GM21381 (cell line): ENCODE data around the gene TEX13A.
"Not testable (repeated sequence)": the region's sequence is repeated elsewhere in the genome, so short reads cannot be mapped to it uniquely, and the experiment has no call there.

ENCODE experiments used
- ATAC-seq: cut with Tn5 transposase; IDR thresholded peaks from one replicate; pipeline ENCODE4 v1.9.1; 2021; ENCODE audit warnings: mild to moderate bottlenecking, moderate library complexity; ENCODE audit not compliant: unreplicated experiment

The TEX13A gene

GRCh38 chrX:105220636-105221035 lies at the start of gene TEX13A:
TSS of gene TEX13A (minus strand) at chrX:105220694. CDS start at chrX:105220397, 297 bp downstream.
- no peak for ATAC-seq

- no peak for ATAC-seq
Measured at GRCh38 chrX:105269386-105269785, 48.9 kb upstream of the TEX13A start.

- no peak for ATAC-seq
Measured at GRCh38 chrX:105267167-105267566, 46.7 kb upstream of the TEX13A start.

- ATAC-seq, result no peak
Measured at GRCh38 chrX:105266456-105266855, 46.0 kb upstream of the TEX13A start.

- no peak for ATAC-seq
Measured at GRCh38 chrX:105265093-105265492, 44.6 kb upstream of the TEX13A start.

GRCh38 chrX:105263801-105264200 lies 43.3 kb upstream of the TEX13A start:
- no peak for ATAC-seq

- ATAC-seq, result no peak
Measured at GRCh38 chrX:105263171-105263570, 42.7 kb upstream of the TEX13A start.

- no peak for ATAC-seq
Measured at GRCh38 chrX:105260291-105261043, 40.0 kb upstream of the TEX13A start.

- ATAC-seq, result no peak
Measured at GRCh38 chrX:105241056-105241455, 20.6 kb upstream of the TEX13A start.

- not testable (repeated sequence) for ATAC-seq
Measured at GRCh38 chrX:105237407-105237806, 16.9 kb upstream of the TEX13A start.

GRCh38 chrX:105229146-105229545 lies 8.7 kb upstream of the TEX13A start:
- ATAC-seq, result no peak

- no peak for ATAC-seq
Measured at GRCh38 chrX:105228602-105229001, 8.1 kb upstream of the TEX13A start.

- ATAC-seq, result no peak
Measured at GRCh38 chrX:105226499-105226898, 6.0 kb upstream of the TEX13A start.

GRCh38 chrX:105221374-105221773 lies 880 bp upstream of the TEX13A start:
- no peak for ATAC-seq

- ATAC-seq, result no peak
Measured at GRCh38 chrX:105219454-105220401, 766 bp downstream of the TEX13A start.

- no peak for ATAC-seq
Measured at GRCh38 chrX:105211066-105211575, 9.4 kb downstream of the TEX13A start.

GRCh38 chrX:105210258-105210657 lies 10.2 kb downstream of the TEX13A start:
- ATAC-seq, result no peak

GRCh38 chrX:105209406-105209805 lies 11.1 kb downstream of the TEX13A start:
- ATAC-seq, result no peak

- ATAC-seq, result no peak
Measured at GRCh38 chrX:105191878-105192277, 28.6 kb downstream of the TEX13A start.

GRCh38 chrX:105190252-105190853 lies 30.1 kb downstream of the TEX13A start:
- ATAC-seq, result no peak

- ATAC-seq, result no peak
Measured at GRCh38 chrX:105189093-105189492, 31.4 kb downstream of the TEX13A start.
